Measurements from ENCODE around the gene PALM2AKAP2.

The PALM2AKAP2 gene

GRCh38 chr9:109779711-109780452, at the start of gene PALM2AKAP2:
Gene PALM2AKAP2, plus strand, starts transcription at chr9:109780198. Its CDS starts 291 bp downstream, at chr9:109780489.
- peak; percentile 87 for DNase-seq

- no peak for DNase-seq
Observed at GRCh38 chr9:109730228-109730627, 49.8 kb upstream of the PALM2AKAP2 start.

GRCh38 chr9:109733690-109734089, 46.3 kb upstream of the PALM2AKAP2 start:
- no peak for DNase-seq

DNA sequence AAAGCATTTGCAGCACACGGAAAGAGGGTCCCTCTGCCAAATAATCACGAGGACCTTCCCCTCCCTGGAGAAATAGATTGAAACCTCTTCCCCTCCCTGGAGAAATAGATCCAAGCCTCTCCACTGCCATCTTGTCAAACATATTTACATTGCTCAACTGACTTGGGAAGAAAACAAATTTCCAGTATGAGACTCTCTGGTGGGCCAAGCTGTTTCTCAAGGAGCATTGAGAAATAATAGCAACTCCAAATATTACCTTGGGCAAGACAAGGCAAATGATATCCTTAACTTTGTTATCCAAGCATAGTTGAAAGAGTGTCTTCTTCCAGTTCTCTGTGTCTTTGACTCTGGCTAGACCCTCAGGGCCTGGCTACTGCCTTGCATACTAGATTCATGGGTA, 45.2 kb upstream of the PALM2AKAP2 start:
- DNase-seq: no peak

- DNase-seq: no peak
Observed at GRCh38 chr9:109735801-109736200, 44.2 kb upstream of the PALM2AKAP2 start.

GRCh38 chr9:109737295-109737694, 42.7 kb upstream of the PALM2AKAP2 start:
- no peak for DNase-seq

- DNase-seq: no peak
Observed at GRCh38 chr9:109739760-109740159, 40.2 kb upstream of the PALM2AKAP2 start.

- DNase-seq: peak; percentile 49
Observed at GRCh38 chr9:109742776-109743348, 37.1 kb upstream of the PALM2AKAP2 start.

GRCh38 chr9:109743696-109744095, 36.3 kb upstream of the PALM2AKAP2 start:
- no peak for DNase-seq

DNA sequence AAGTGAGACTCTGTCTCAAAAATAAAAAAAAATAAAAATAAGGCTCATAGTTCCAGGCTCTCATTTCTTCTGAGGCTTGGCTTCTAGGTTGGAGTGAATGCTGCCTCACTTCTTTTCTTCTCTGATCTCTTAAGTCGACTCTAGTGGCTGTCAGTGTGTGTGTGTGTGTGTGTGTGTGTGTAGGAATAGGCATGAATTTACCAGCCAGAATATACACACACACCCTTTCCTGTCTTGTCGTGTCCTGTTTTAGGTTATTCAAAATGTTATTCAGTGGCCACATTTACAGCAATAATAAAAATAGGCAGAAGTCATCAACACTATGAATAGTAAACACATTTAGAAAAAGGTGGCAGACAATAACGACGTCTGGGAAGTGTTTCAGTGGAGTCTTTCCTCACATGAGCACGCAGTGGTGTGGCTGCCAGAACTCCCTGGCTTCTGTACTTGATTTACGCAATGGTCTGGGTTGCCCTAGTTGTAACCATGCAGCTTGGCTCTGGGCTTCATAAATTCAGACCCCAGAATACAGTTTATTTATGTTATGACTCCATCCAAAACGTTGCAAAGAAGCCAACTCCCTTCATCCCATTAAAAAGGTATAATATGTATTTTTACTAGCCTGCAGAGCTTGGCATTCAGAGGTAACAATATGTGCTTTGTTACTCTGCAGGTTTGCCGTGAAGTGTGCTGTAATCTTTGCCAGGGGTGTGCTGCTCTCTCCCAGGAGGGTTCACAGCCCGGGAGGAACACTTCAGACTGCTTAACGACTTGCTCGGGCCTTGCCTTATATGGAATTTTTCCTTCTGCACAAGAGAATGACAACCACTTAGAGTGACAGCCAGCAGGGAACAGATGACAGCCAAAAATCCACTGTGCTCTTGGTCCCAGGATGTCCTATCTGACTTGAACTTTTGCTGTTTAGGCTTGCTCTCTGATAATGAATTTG, 34.4 kb upstream of the PALM2AKAP2 start:
- peak; percentile 50 for DNase-seq

GRCh38 chr9:109751253-109751652, 28.7 kb upstream of the PALM2AKAP2 start:
- no peak for DNase-seq

- DNase-seq: no peak
Observed at GRCh38 chr9:109753308-109753707, 26.7 kb upstream of the PALM2AKAP2 start.

GRCh38 chr9:109755040-109755439, 25.0 kb upstream of the PALM2AKAP2 start:
- DNase-seq: no peak

DNA sequence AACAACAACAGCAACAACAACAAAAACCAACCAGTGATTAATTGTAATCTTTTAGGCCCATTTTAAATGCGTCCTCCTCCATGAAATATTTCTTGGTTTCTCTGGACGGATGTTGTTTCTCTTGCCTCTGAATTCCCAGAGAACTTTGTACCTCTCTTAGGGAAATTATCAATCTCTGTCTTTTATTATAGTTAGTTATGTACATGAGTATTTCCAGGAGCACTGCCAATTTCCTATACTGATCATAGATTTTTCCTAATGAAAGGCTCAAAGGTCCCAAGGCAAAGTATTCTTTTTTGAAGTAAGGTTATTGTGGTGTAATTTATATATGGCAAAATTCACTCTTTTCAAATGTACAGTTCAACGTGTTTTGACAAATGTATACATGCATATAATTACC, 20.4 kb upstream of the PALM2AKAP2 start:
- no peak for DNase-seq

- DNase-seq: no peak
Observed at GRCh38 chr9:109765278-109765677, 14.7 kb upstream of the PALM2AKAP2 start.

DNA sequence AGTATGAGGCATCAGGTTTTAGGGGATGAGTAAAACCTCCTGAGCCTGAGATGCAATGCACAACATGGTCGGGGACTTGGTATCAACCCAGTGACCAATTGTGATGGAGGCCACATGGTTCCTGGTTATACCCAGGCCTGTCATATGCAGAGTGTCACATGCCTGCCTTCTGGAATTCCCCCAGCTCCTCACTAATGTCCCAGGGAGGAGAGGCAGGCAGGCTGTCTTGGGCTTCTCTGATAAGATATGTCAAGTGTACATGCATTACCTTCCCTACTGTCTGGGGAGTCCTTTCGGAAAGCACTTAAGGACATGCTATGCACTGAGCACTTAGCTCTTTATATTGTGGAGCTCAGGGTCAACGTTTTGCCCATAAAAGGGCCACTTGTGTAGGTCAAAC, 14.2 kb upstream of the PALM2AKAP2 start:
- DNase-seq: no peak

- DNase-seq: no peak
Observed at GRCh38 chr9:109766351-109766750, 13.6 kb upstream of the PALM2AKAP2 start.

- no peak for DNase-seq
Observed at GRCh38 chr9:109767404-109767803, 12.6 kb upstream of the PALM2AKAP2 start.

DNA sequence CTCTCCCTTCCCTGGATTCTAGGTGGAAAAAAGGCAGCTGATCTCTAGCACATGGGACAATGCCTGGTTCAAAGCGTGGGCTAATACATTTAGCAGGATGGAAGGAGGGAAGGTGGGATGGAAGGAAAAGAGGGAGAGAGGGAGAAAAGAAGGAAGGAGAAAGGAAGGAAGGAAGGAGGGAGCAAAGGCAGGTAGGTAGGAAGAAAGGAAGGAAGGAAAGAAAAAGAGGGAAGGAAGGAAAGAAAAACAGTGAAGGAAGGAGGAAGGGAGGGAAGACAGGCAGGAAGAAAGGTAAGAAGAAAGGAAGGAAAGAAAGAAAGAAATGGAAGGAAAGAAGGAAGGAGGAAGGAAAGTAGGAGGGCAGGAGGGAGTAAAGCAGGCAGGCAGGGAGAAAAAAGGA, 12.2 kb upstream of the PALM2AKAP2 start:
- DNase-seq: no peak

GRCh38 chr9:109769250-109769649, 10.7 kb upstream of the PALM2AKAP2 start:
- DNase-seq: no peak

- DNase-seq: no peak
Observed at GRCh38 chr9:109770101-109770500, 9.9 kb upstream of the PALM2AKAP2 start.

DNA sequence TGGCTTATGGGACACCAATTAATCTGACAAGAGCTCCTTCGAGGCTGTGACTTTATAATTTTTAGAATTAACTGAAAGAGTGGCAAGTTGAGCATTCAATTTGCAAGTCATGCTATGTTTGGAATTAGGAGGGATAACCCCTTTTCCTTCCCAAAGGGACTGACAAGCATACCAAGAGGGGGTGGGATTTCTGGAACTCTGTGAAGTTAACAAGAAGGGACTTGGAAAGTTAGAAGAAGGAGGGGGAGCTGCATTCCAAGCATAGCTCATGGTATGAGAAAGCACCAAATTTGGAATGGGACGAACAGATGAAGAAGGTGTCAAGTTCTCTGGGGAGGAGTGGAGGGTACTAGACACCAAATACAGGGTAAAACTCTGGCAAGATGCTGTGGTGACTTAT, 8.9 kb upstream of the PALM2AKAP2 start:
- no peak for DNase-seq

DNA sequence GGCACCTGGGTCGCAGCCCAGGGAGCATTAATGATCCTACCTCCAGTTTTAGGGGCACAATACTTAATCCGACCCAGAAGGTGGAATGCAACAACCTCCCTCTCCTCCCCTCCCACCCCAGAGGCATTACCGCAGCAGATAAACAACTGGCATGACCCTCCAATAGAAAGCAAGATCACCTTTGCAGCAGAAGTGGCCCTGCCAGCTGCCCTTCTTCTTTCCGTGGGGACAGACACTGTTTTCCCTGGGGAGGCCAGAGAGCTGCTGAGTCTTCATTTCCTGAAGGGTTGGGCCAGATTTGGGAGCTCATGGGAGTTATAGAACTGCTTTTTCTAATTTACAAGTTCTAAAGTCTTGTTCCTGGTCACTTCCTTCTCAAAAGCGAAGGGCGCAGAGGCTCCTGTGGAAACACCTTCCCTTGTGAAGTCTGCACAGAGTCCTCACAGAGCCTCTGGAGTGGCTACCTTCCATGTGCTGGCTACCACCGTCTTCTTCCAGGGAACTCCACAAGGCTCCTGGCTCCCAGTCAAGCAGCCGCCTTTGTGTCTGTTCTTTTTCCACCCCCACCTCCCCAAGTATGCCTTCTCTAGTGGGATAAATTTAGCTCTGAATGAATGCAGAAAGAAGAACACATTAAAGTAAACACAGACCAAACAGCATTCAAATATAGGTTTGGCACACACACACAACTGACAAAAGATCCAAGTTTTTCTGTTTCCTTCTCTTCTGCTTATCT, 8.0 kb upstream of the PALM2AKAP2 start:
- DNase-seq: peak; percentile 62
